SK-N-SH (cell line): ENCODE measurements around the gene USPL1. TPM values are rescaled to one million over a fixed set of nuclear protein-coding genes. Genes with fewer than 3 reads are reported as not detected.

Experiments
- CTCF ChIA-PET: fragments of 300-600, 350-600 bp; formaldehyde crosslinking; extraction: SDS; loops from one replicate; lab custom pipeline; 2021; lab: Yijun Ruan, JAX
- POLR2A ChIA-PET: fragments of 350-600 bp; sonication (Branson Sonifier 250); formaldehyde crosslinking; extraction: SDS; loops from one replicate; lab custom pipeline; 2020; ENCODE audit warnings: antibody characterized with exemption, inconsistent platforms; lab: Yijun Ruan, JAX
- DNase-seq: peaks from one replicate; pipeline ENCODE4 v3.0.0; 2012
- H2AFZ ChIP-seq: fragments of 200-600 bp; sonication (generic); 2 replicates; pipeline ENCODE4 v1.8.1; 2016; ENCODE audit warnings: antibody characterized with exemption, mild to moderate bottlenecking, low read depth
- H3F3A ChIP-seq: fragments of 200-600 bp; sonication (generic); replicated peaks from 2 replicates; pipeline ENCODE3; 2016; ENCODE audit warnings: antibody characterized with exemption, mild to moderate bottlenecking; ENCODE audit not compliant: insufficient read depth
- H3K27ac ChIP-seq, 2 experiments: fragments of 200-500 bp in 1 of 2; fragments of 200-600 bp in 1 of 2; sonication (Bioruptor generic) in 1 of 2; sonication (generic), shearing (Covaris generic) in 1 of 2; 2 replicates each; pipeline versions ENCODE4 v1.5.1 to v1.6.1; 2014 to 2016; ENCODE audit warnings: low read depth in 2 of 2, inconsistent platforms in 1 of 2, low read length in 1 of 2, mild to moderate bottlenecking in 1 of 2, mixed read lengths in 1 of 2
- H3K27me3 ChIP-seq: fragments of 200-600 bp; sonication (generic), shearing (Covaris generic); 2 replicates; pipeline ENCODE4 v1.6.1; 2016; ENCODE audit warnings: mixed run types; ENCODE audit not compliant: insufficient read depth
- H3K36me3 ChIP-seq, 2 experiments: fragments of 200-500 bp in 1 of 2; fragments of 200-600 bp in 1 of 2; sonication (Bioruptor generic) in 1 of 2; sonication (generic) in 1 of 2; replicated peaks in 1 of 2; 2 replicates each; pipeline versions ENCODE3 to v1.5.1; 2014 to 2016; ENCODE audit warnings: low read length in 1 of 2, mild to moderate bottlenecking in 1 of 2; ENCODE audit not compliant: insufficient read depth in 2 of 2, control insufficient read depth in 1 of 2
- H3K4me1 ChIP-seq, 2 experiments: fragments of 200-500 bp in 1 of 2; fragments of 200-600 bp in 1 of 2; sonication (Bioruptor generic) in 1 of 2; sonication (generic), shearing (Covaris generic) in 1 of 2; 2 replicates each; pipeline versions ENCODE4 v1.5.1 to v1.6.1; 2014 to 2016; ENCODE audit warnings: low read depth in 1 of 2, low read length in 1 of 2, mixed run types in 1 of 2; ENCODE audit not compliant: insufficient read depth in 2 of 2, control insufficient read depth in 1 of 2
- H3K4me2 ChIP-seq: fragments of 200-600 bp; sonication (generic), shearing (Covaris generic); 2 replicates; pipeline ENCODE4 v1.6.1; 2017; ENCODE audit warnings: mixed run types
- H3K4me3 ChIP-seq, 2 experiments: fragments of 200-500 bp in 1 of 2; fragments of 200-600 bp in 1 of 2; sonication (Bioruptor generic) in 1 of 2; sonication (generic), shearing (Covaris generic) in 1 of 2; 2 replicates each; pipeline versions ENCODE4 v1.5.1 to v1.8.1; 2014 to 2016; ENCODE audit warnings: low read depth in 2 of 2, inconsistent platforms in 1 of 2, low read length in 1 of 2, mild to moderate bottlenecking in 1 of 2, mixed read lengths in 1 of 2, moderate library complexity in 1 of 2
- H3K79me2 ChIP-seq: fragments of 200-600 bp; sonication (generic); 2 replicates; pipeline ENCODE4 v1.8.1; 2017; ENCODE audit warnings: mild to moderate bottlenecking; ENCODE audit not compliant: insufficient read depth
- H3K9ac ChIP-seq: fragments of 200-600 bp; sonication (generic); 2 replicates; pipeline ENCODE4 v1.6.1; 2017; ENCODE audit warnings: mixed run types
- H3K9me2 ChIP-seq: fragments of 200-600 bp; sonication (generic); 2 replicates; pipeline ENCODE4 v1.6.1; 2017; ENCODE audit warnings: mixed run types
- H3K9me3 ChIP-seq: fragments of 200-600 bp; sonication (generic); 2 replicates; pipeline ENCODE4 v1.6.1; 2017; ENCODE audit warnings: mixed run types, mild to moderate bottlenecking, moderate library complexity
- H4K20me1 ChIP-seq: fragments of 200-600 bp; sonication (generic); 2 replicates; pipeline ENCODE4 v1.6.1; 2017; ENCODE audit warnings: mild to moderate bottlenecking, mixed run types; ENCODE audit not compliant: insufficient read depth
- CHD2 ChIP-seq: fragments of 150-350 bp; IDR thresholded peaks from 2 replicates; pipeline ENCODE4 v1.6.1; 2018; ENCODE audit warnings: low read length; ENCODE audit not compliant: partially characterized antibody
- ELF1 ChIP-seq: IDR thresholded peaks from 2 replicates; pipeline ENCODE4 v1.4.0; 2012
- FOSL2 ChIP-seq: IDR thresholded peaks from 2 replicates; pipeline ENCODE4 v1.4.0; 2012; ENCODE audit warnings: low read depth, mild to moderate bottlenecking, moderate library complexity, borderline replicate concordance
- FOXJ3 ChIP-seq: sonication (generic); formaldehyde crosslinking; IDR thresholded peaks from 2 replicates; pipeline ENCODE4 v1.5.1; 2020; ENCODE audit warnings: mild to moderate bottlenecking, missing genetic modification reagents
- GABPA ChIP-seq: IDR thresholded peaks from 2 replicates; pipeline ENCODE4 v1.4.0; 2012; ENCODE audit warnings: low read depth, mild to moderate bottlenecking
- JUND ChIP-seq: IDR thresholded peaks from 2 replicates; pipeline ENCODE4 v1.4.0; 2012
- MEF2A ChIP-seq: IDR thresholded peaks from 2 replicates; pipeline ENCODE4 v1.4.0; 2012; ENCODE audit warnings: low read depth, borderline replicate concordance
- NFIC ChIP-seq: IDR thresholded peaks from 2 replicates; pipeline ENCODE4 v1.4.0; 2012; ENCODE audit warnings: borderline replicate concordance
- NRF1 ChIP-seq: IDR thresholded peaks from 2 replicates; pipeline ENCODE4 v1.6.1; 2012; ENCODE audit warnings: low read depth, mild to moderate bottlenecking, low read length
- RAD21 ChIP-seq: IDR thresholded peaks from 2 replicates; pipeline ENCODE4 v1.6.1; 2012; ENCODE audit warnings: mild to moderate bottlenecking, low read length
- RCOR1 ChIP-seq: fragments of 150-350 bp; IDR thresholded peaks from 2 replicates; pipeline ENCODE4 v1.6.1; 2017; ENCODE audit warnings: antibody characterized with exemption, low read length
- RXRA ChIP-seq: IDR thresholded peaks from 2 replicates; pipeline ENCODE4 v1.4.0; 2012; ENCODE audit warnings: low read depth, mild to moderate bottlenecking, borderline replicate concordance
- SMC3 ChIP-seq: IDR thresholded peaks from 2 replicates; pipeline ENCODE4 v1.6.1; 2012; ENCODE audit warnings: low read depth, low read length, improper control_type of control experiment
- TAF1 ChIP-seq: IDR thresholded peaks from 2 replicates; pipeline ENCODE4 v1.6.1; 2012; ENCODE audit warnings: low read depth, mild to moderate bottlenecking, low read length, moderate library complexity, borderline replicate concordance
- TCF12 ChIP-seq: IDR thresholded peaks from 2 replicates; pipeline ENCODE4 v1.4.0; 2012
- WGBS: methylation state at CpG from one replicate; pipeline ENCODE4 v1.1.6; 2017; ENCODE audit warnings: low lambda C conversion rate; 5-methylcytosine and 5-hydroxymethylcytosine counted together
- polyA plus RNA-seq, 3 experiments: library from polyadenylated mRNA; depleted of rRNA; stranded (reverse); fragments of >200 nt; gene quantifications; 2 replicates each; pipeline ENCODE4 v1.2.3, GENCODE V29; 2012
- TF ChIP-seq, protein P1 (sequence below): fragments of 150-350 bp; IDR thresholded peaks from 2 replicates; pipeline ENCODE4 v1.6.1; 2017; ENCODE audit warnings: antibody characterized with exemption, low read length, low read depth, borderline replicate concordance
- TF ChIP-seq, protein P2 (sequence below): IDR thresholded peaks from 2 replicates; pipeline ENCODE4 v1.4.0; 2012; ENCODE audit warnings: low read depth
- TF ChIP-seq, protein P3 (sequence below): IDR thresholded peaks from 2 replicates; pipeline ENCODE4 v1.4.0; 2012; ENCODE audit warnings: low read depth, borderline replicate concordance

USPL1 gene
- polyA plus RNA-seq, 1 of the 3 experiments (the other 2 are of a cell fraction): 6.4 TPM

DNA sequence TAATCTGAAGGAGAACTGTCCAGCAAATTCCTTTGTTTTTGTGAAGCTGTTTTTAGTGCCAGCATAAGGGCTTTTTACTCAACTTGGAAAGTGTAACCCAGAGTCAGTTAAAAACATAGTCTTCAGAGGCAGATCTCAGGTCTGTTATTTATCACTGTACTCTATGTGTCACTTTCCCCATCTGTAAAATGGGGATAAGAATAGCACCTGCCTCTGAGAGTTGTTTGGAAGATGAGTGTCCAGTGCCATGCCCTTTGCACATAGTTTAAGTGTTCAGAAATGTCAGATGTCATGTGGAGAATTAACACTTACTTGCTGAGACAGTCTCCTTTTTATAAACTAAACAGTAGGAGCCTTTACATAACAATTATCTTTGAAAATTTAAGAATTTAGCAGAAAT, 27.9 kb downstream of the USPL1 start:
- H2AFZ ChIP-seq: no peak overlapping the region
- no peak overlapping the region for H3K27ac ChIP-seq
- ChIA-PET POLR2A (interaction anchor here (0.5 kb wide), 1 partner anchor 401 kb away, joined by 3 read pairs; no protein-coding TSS in a partner anchor), CTCF (interaction anchor here (0.7 to 1.5 kb wide), 7 partner anchors 16 to 513 kb away, joined by 3 read pairs; no protein-coding TSS in a partner anchor)
- peaks cover 0 to 12% of the 10 kb centered on the region in 2 experiments; a peak in 2 of 4 replicates for H3K4me1 ChIP-seq
- no peak for DNase-seq
- peaks cover 59% of the 10 kb centered on the region; the same call in 1 of the 2 replicates for H3K79me2 ChIP-seq
- H4K20me1 ChIP-seq: no peaks in the 10 kb centered on the region
- peaks cover 64 to 71% of the 10 kb centered on the region in 2 experiments for H3K36me3 ChIP-seq
- H3K9me3 ChIP-seq: no peaks in the 10 kb centered on the region
- peaks cover 8% of the 10 kb centered on the region for H3F3A ChIP-seq
- no peak overlapping the region for H3K4me2 ChIP-seq
- H3K27me3 ChIP-seq: no peaks in the 10 kb centered on the region
- no peak overlapping the region for H3K9ac ChIP-seq
- no peak overlapping the region for H3K4me3 ChIP-seq
- TF ChIP-seq JUND (no peak), CHD2 (no peak), RXRA (no peak), GABPA (no peak), NFIC (no peak), MEF2A (no peak), NRF1 (no peak), TAF1 (no peak), FOSL2 (no peak), RCOR1 (no peak), TCF12 (no peak), ELF1 (no peak), SMC3 (no peak), FOXJ3 (CRISPR knock-in tag) (no peak)
- TF ChIP-seq, protein P1, sequence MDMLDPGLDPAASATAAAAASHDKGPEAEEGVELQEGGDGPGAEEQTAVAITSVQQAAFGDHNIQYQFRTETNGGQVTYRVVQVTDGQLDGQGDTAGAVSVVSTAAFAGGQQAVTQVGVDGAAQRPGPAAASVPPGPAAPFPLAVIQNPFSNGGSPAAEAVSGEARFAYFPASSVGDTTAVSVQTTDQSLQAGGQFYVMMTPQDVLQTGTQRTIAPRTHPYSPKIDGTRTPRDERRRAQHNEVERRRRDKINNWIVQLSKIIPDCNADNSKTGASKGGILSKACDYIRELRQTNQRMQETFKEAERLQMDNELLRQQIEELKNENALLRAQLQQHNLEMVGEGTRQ: no peak
- TF ChIP-seq, protein P2, sequence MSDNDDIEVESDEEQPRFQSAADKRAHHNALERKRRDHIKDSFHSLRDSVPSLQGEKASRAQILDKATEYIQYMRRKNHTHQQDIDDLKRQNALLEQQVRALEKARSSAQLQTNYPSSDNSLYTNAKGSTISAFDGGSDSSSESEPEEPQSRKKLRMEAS: no peak
- TF ChIP-seq, protein P3, sequence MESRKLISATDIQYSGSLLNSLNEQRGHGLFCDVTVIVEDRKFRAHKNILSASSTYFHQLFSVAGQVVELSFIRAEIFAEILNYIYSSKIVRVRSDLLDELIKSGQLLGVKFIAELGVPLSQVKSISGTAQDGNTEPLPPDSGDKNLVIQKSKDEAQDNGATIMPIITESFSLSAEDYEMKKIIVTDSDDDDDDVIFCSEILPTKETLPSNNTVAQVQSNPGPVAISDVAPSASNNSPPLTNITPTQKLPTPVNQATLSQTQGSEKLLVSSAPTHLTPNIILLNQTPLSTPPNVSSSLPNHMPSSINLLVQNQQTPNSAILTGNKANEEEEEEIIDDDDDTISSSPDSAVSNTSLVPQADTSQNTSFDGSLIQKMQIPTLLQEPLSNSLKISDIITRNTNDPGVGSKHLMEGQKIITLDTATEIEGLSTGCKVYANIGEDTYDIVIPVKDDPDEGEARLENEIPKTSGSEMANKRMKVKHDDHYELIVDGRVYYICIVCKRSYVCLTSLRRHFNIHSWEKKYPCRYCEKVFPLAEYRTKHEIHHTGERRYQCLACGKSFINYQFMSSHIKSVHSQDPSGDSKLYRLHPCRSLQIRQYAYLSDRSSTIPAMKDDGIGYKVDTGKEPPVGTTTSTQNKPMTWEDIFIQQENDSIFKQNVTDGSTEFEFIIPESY: no peak
- H3K9me2 ChIP-seq: no peaks in the 10 kb centered on the region

DNA sequence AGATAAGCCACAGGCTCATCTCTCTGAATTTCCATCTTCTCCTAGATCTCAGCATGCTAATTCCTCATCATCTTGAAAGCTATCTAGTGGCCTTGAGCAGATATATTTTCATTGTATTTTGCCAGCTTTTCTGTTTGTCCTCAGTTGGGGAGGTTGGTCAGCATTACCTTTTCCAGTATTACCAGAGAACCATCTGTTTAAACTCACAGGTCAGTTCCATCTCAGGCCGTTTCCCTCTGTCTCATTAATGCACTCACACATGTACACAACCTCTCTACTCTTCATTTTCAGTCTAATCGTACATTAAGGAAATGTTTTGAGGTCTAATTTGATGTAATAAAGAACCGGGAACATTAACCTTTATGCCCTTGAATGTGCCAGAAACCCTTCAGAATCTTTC, 29.7 kb downstream of the USPL1 start:
- ChIA-PET POLR2A (no interaction called here), CTCF (interaction anchor here (0.7 kb wide), 1 partner anchor 515 kb away, joined by 3 read pairs; no protein-coding TSS in a partner anchor)

More for the DNA sequence above, 29.7 kb downstream of the USPL1 start:
- no peak for DNase-seq
- H4K20me1 ChIP-seq: no peaks in the 10 kb centered on the region
- peaks cover 8% of the 10 kb centered on the region for H3F3A ChIP-seq
- no peak overlapping the region; a peak in 1 of 4 replicates for H3K27ac ChIP-seq
- H3K9me2 ChIP-seq: no peaks in the 10 kb centered on the region
- H3K79me2 ChIP-seq: peaks cover 41% of the 10 kb centered on the region
- no peaks in the 10 kb centered on the region for H3K9me3 ChIP-seq
- peaks cover 67 to 68% of the 10 kb centered on the region in 2 experiments for H3K36me3 ChIP-seq
- no peak overlapping the region for H3K9ac ChIP-seq
- H3K4me3 ChIP-seq: no peak overlapping the region
- no peak overlapping the region for H3K4me2 ChIP-seq
- no peaks in the 10 kb centered on the region for H3K27me3 ChIP-seq
- peaks cover 0 to 10% of the 10 kb centered on the region in 2 experiments; a peak in 3 of 4 replicates for H3K4me1 ChIP-seq
- H2AFZ ChIP-seq: no peak overlapping the region
- WGBS: 58% methylated on average over 3 of the region's 3 CpGs
- TF ChIP-seq TAF1 (no peak), SMC3 (no peak), RCOR1 (no peak), NRF1 (no peak), GABPA (no peak), RAD21 (no peak)
